HG03378 (cell line): ENCODE results near the gene PCSK5.
"Not testable (repeated sequence)": the region's sequence is repeated elsewhere in the genome, so short reads cannot be mapped to it uniquely, and the experiment has no call there.

ENCODE experiments used
- ATAC-seq: cut with Tn5 transposase; IDR thresholded peaks from one replicate; pipeline ENCODE4 v1.9.1; 2021; ENCODE audit warnings: mild to moderate bottlenecking, moderate library complexity; ENCODE audit not compliant: unreplicated experiment

PCSK5 gene

DNA sequence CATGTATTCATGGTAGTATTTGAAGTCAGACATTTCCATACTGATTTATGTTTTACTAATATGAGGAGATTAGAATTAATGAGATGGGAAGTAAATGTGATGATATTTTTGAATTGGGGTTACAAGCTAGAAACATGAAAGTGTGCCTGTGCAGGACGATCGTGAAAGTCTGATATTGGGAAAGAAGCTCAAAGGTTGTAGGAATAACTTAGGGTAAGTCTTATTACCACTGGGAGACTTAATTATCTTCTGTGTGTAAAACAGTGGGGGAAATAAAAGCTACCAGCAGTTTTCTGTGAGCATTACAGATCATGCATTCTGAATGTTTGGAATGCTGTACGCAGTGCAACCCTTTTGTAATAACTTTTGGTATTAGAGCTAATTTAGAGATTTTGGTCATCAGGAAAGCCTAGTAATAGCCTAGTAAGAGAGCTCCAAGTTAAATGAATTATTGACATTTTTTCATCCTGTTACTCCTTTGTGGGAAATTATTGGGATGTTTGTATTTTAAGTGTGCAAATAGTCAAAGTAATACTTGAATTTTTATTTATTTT is 153.9 kb downstream of the PCSK5 start:
- ATAC-seq, result no peak

DNA sequence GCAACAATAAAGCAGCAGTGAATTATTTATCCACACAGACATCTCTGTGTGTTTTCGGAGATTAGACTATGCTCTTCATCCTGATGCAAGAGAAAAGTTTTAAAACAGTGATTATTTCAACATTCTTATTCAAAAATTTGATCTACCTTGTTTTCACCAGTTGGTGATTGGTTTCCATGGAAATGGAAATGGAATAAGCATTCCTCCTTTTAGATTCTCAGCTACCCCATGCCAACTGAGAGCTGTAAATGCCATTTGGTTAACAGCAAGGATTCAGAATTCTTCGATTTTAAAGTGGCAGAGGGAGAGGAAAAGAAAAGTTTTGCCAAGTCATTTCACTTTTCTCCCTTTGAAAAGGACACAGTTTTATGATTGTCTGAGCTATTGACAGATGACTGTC is 154.7 kb downstream of the PCSK5 start:
- no peak for ATAC-seq

DNA sequence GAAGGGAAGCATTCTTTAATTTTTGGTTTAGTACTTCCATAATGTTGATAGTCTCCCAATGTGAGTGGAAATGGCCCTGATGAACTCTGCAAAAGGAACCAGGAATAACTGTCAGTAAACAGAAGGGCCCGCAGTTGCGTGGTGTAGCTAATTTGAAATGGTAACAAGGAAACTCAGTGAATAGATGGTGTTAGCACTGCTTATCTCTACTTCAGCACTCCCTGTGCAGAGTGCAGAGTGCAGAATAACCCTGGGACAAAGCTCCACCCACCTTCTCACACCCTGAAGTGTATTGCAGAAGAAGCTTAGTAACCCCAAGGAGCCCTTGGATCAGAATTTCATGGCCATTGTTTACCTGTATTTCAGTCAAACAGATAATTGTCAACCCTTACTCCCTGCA is 158.9 kb downstream of the PCSK5 start:
- no peak for ATAC-seq

DNA sequence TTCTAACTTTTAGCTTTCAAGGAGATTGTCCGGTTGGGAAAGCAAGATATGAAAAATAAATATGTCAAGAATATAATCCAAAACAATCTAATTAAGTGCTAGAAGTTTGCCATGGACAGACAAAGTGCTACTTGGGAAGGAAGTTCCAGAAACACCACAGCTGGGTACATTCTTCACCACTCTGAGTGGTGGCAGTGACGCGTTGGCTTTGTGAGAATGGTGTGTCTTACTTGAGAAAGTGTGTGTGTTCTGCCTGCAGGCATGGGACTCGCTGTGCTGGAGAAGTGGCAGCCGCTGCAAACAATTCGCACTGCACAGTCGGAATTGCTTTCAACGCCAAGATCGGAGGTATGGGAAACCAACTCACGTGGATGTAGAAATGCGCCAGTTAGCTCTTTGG is 177.2 kb downstream of the PCSK5 start:
- no peak for ATAC-seq

DNA sequence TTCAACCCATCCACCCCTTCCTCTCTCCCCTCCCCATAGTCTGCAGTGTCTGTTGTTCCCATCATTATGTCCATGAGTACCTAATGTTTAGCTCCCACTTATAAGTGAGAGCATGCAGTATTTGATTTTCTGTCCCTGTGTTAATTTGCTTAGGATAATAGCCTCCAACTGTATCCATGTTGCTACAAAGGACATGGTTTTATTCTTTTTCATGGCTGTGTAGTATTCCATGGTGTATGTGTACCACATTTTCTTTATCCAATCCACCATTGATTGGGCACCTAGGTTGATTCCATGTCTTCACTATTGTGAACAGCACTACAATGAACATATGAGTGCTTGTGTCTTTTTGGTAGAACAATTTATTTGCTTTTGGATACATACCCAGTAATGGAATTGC is 187.1 kb downstream of the PCSK5 start:
- ATAC-seq, result no peak

DNA sequence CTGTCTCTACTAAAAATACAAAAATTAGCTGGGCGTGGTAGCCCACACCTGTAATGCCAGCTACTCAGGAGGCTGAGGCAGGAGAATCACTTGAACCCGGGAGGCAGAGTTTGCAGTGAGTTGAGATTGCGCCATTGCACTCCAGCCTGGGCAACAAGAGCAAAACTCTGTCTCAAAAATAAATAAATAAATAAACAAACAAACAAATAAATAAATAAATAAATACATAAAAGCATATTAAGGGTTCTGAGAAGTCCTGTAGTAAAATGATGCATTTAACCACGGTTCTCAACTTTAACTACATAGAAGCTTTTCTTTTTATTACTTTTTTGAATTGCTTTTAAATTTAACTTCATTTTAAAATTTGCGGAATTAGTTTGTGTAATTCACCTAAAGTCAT is 190.8 kb downstream of the PCSK5 start:
- ATAC-seq, result not testable (repeated sequence)

DNA sequence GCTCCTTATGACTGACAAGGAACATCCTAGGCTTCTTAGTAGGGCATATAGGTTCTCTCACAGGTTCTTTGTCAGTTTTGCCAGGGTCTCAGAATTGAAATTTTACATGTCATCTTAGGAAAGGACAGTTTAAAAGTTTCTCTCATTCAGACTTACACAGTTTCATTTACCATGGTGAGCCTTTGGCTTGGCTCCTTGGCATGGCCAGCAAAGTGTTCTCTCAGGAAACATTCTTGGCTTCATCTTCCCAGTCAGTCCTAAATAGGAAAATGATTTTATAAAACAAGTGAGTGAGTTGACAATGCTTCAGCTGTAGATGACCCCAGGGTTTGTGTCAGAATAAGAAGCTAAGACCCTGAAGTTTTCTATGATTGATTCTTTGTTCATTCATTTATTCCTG is 191.6 kb downstream of the PCSK5 start:
- ATAC-seq, result no peak

DNA sequence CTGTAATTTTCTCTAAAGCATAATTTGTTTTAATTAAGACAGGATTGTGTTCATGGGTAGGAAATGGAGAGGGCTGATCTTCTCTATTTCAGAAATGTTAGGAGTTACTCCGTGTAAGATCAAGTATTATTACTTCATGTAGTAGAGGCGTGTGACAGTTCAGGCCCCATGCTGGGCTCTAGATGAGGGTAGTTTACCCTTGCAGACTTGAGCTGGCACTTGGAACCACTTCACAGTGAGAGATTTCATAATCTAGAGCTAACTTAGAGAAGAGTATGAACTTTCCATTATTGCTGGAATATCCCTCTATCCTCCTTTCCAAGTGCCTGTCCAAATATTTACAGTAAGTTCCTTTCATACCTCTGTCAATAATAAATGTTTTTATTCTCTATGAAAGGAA is 195.1 kb downstream of the PCSK5 start:
- ATAC-seq, result no peak

DNA sequence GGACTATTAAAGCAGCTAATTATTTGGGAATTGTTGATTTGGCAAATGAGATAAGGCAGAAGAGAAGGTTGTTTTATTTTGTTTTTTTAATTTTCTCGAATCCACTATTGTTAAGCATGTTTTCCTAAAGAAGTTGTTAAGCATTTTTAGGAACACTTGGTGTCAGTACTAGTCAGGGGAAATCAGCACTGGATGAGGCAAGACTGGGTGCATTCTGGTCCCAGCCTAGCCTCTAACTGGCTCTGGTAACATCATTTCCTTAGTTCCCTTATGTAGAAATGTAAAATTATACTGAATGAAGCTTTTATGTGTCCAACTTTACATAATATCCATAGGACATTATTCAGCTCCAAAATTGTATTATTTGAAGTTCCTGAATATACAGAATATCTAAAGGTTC is 196.1 kb downstream of the PCSK5 start:
- no peak for ATAC-seq

DNA sequence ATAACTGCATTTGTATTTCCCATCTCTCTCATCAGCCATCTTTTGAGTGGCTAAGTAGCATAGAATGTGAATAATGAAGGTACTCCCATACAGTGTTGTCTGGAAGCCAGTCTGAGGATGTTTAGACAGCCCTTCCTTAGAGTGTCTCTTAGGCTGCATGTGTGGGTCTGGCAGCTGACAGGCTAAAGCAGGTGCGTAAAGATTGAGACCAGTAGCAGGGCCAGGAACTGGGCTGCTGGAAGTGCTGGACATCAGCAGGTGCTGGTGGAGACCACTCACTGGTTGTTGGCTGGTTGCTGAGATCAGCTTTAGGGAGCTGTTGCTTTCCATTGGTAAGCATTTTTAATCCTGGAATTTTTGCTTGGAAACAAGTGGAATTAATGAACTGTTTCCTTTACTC is 197.5 kb downstream of the PCSK5 start:
- ATAC-seq, result no peak

DNA sequence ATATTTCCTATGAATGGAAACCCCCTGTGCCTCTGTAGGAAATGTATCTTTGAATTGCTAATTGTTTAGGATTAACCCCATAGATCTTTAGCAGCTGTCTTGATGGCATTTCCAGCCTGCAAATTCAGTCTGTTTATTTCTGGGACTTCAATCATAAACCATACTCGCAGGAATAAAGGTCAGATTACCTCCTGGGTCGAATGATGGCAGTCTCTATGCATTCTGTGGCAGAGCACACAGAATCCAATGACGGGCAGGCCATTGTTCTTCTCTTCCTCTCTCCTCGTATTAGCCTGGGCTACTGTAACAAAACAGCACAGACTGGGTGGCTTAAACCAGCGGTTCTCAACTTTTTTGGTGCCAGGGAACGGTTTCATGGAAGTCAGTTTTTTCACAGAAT is 199.9 kb downstream of the PCSK5 start:
- no peak for ATAC-seq

DNA sequence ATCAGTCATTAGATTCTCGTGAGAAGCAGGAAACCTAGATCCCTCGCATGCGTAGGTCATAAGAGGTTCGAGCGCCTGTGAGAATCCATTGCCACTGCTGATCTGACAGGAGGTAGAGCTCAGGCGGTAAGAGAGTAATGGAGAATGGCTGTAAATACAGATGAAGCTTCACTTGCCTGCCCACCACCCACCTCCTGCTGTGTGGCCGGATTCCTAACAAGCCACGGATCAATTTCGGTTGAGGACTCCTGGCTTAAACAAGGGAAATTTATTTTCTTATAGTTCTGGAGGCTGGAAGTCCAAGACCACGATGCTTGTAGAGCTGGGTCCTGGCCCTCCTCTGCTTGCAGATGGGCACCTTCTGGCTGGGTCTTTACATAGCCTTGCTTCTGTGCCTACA is 200.4 kb downstream of the PCSK5 start:
- no peak for ATAC-seq

DNA sequence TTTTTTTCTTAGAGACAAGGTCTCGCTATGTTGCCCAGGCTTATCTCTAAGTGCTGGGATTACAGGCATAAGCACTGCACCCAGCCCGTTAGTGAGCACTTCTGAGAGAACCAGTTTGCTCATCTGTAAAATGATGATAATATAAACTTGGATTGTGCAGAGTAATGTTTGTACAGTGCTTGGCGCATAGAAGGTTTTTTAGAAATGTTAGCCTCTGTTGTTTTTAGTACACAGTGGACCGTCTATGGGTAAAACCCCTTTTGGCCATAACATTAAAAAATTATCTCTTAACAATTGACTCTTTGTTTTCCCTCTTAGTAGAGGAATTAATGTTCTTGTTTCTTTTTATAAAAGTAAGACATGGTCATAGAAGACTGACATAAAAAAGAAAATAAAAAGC is 202.1 kb downstream of the PCSK5 start:
- ATAC-seq, result no peak

DNA sequence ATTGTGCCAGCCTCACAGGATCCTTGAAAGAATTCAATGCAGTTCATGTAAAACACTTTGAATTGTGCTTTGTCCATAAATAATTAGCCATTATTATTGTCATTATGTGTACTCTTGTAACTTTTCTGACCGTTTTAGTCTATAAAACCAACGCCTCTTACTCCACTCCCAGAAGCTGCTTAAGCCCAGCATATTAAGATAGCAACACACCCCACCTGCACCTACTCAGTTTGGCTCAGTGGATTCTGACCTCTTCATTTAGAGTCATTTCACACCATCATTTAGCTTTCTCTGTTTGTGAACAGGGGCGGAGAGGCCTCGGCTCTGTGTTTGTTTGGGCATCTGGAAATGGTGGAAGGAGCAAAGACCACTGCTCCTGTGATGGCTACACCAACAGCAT is 205.1 kb downstream of the PCSK5 start:
- ATAC-seq, result no peak

DNA sequence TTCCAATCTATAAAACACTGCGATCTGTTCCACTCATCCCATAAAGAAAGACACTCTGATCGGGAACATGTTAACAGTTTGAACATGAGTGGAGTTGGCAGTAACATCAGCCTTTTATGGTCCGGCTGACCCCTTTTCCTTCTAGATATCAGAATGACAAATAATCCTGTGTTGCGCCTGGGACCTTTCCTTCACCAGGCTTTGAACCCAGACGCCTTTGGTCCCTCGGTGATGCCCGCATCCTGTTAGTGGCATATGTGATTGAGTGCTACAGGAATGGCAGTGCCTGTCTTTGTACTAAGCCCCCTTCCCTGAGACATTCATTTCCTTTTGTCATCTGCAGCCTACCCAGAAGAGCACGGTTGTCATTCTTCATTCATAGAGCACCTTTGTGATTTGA is 209.0 kb downstream of the PCSK5 start:
- no peak for ATAC-seq

DNA sequence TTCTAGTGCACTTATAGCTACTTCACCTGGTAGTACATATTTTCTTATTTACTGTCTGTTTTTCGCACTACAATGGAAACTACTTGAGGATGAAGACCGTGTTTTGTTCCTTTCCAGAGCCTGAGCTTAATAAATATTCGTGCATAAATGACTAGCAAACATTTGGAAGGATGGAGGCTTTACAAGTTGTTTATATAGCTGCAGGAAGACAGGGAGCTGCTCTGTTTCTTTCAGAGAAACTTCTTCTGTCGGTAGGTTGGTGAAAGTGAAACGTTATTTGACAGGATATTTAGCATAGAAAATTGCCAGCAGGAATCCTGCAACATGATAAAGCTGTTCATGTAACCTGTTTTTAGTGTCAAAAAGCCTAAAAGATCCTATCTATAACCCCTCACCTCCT is 210.6 kb downstream of the PCSK5 start:
- no peak for ATAC-seq

DNA sequence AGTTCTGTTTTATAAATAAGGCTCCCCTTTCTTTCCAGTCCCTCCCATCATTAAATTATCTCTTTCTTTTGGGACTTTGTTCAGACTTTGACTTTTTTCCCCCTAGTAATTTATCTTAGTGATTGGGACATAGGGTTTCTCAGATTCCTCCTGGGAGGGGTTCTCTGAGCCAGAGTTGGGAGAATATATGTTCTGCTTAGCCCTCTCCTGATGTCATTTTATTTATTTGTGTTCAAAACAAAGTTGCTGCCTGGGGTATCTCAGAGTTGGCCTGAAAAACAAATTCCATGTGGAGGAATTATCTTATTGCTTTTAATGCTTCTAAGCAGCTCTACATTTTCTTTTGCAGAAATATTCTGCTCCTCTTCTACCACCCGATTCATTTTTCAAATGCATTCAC is 211.0 kb downstream of the PCSK5 start:
- no peak for ATAC-seq

DNA sequence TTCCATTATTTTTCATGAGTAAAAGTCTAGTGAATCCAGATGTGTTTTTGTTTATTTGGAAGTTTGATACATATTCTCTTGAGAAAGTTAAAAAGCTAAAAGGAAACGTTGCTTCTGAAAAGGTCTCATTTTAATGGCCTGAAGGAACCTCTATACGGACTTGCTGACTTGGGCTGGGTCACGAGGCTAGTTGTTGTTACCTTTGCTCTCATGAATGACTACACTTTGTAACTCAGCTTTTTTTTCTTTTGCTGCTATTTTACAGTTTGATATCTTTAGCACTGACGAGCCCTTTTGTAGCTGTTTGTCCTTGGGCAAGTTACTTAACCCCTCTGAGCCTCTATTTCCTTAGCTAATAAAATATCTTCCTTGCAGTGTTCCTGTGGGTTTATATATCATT is 211.5 kb downstream of the PCSK5 start:
- ATAC-seq, result no peak

DNA sequence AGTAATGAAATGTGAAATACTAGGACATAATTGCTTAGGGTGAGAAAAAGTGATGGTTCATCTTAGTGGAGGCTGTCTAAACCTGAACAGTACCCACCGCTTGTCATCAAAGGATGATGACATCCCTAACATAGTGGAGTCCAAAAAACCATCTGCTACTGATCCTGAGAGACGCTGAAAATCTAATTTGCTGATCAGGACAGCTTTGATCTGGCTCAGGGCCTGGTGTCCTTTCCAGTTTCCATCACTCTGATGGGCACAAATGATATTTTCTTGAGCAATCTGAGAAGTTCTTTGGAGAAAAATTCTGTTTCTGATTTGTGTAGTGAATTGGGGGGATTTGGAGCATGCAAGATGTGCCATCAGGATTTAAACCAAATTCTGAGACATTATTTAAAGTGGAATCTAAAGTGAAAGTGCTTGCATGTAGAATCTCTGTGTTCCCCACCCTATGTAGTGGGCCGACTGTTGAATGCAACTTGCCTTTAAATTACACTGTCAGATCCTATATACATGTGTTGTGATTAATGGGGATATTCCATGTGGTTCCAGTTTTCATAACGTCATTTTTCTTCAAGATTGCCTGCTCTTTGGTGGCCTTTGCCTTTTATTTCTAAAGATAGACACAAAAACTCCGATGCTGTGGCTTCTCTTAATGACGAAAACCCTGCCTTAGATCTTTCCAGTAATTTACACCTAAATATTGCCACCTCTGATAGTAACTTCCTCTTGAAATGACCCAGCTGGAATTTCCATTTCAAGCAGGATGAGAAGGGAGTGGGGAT is 213.2 kb downstream of the PCSK5 start:
- no peak for ATAC-seq

DNA sequence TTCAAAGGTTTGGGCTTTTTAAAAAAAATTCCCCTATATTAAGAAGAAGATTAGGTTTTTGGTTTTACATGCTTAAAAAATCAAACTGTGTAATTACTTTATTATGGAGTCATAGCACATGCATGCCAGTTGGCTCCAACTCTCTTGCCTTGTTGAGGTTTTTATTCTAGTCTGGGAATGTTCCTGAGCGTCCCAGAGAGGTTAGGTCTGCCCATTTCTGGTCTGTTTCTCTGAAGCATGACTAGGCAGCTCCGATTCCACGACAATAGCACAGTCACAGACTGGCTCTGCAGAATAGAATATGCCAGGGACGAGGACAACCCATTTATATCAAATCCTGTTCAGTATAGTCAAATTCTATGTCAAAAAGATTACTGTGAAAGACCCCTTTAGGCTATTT is 217.0 kb downstream of the PCSK5 start:
- ATAC-seq, result no peak

DNA sequence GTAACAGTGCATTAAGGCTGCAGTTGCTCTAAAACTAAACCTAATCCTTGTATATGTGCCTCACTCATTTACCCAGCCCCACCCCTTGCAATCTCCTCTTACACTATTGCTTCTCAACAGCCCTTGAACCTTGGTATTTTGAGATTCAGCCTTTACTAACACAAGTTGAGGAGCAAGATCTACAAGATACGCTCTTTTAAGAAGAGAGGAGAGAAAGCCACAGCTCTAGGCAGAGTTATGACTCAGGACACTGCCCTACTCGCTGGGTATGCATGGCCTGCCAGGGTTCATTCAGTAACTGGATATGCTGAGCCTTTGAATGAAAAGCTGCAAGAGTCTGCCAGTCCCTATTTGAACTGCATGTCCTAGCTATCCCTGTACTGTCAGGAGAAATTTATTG is 219.5 kb downstream of the PCSK5 start:
- ATAC-seq, result no peak

DNA sequence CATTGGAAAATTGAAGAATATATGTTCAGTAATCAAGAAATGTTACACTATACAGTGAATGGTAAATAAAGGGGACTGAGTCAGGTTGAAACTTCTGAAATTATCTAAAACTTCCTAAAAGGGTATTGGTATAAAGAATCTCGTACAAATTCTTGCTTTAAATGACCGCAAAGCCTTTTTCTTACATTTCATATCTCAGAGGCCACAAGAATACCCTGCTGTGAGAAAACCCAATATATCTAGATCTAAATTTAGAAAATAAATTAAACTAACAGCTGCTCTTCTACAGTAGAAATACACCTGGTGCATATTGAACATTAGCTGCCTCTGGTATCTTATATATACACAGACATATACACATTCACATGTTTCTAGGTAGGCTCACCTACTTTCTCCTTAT is 221.7 kb downstream of the PCSK5 start:
- no peak for ATAC-seq

DNA sequence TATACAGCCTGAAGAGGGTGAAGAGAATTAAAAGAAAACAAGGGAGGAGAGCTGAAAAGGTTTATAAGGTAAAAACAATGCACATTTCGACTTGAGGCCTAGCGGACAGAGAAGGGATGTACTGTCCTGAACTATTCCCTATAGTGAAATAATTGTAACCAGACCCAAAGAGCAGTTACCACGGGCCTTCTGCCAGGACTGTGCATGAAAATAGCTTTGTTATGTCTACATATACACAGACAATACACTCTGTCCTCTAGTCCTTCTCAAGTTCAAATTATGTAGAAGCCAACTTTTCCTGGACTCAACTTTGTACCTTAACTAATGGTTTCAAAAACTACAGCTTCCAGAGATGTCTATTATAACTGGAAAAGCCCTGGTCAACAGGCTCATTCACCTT is 223.7 kb downstream of the PCSK5 start:
- no peak for ATAC-seq
